Psoas muscle (tissue), 8 donors: ENCODE measurements around the gene BTBD19. TPM values are rescaled to one million over a fixed set of nuclear protein-coding genes. Genes with fewer than 3 reads are reported as not detected.

Experiments
- ATAC-seq, 4 donors: fragments of 200-7000 bp; cut with Tn5 transposase; one replicate each; pipeline ENCODE4 v1.9.1; 2020; ENCODE audit warnings: moderate library complexity in 3 of 4, mild to moderate bottlenecking in 2 of 4
- DNase-seq, 2 donors: peaks; one replicate each; pipeline ENCODE4 v3.0.0-alpha.2; 2020
- H3K27ac ChIP-seq: fragments of 200-600 bp; one replicate; pipeline ENCODE4 v1.8.0; 2022
- H3K27me3 ChIP-seq, 3 donors: fragments of 200-600 bp in 1 of 3; one replicate each; pipeline versions ENCODE4 v1.6.1 to v1.8.0; 2013 to 2022; ENCODE audit warnings: low read length in 2 of 3, mild to moderate bottlenecking in 2 of 3, moderate library complexity in 1 of 3; ENCODE audit not compliant: insufficient read depth in 3 of 3
- H3K36me3 ChIP-seq, 2 donors: fragments of 200-600 bp in 1 of 2; one replicate each; pipeline versions ENCODE4 v1.6.1 to v1.8.0; 2013 to 2022; ENCODE audit warnings: low read depth in 1 of 2, mild to moderate bottlenecking in 1 of 2, moderate library complexity in 1 of 2; ENCODE audit not compliant: insufficient read depth in 1 of 2
- H3K4me1 ChIP-seq: fragments of 200-600 bp; one replicate; pipeline ENCODE4 v1.8.0; 2022
- H3K4me3 ChIP-seq: fragments of 200-600 bp; one replicate; pipeline ENCODE4 v1.8.0; 2022; ENCODE audit warnings: mild to moderate bottlenecking
- H3K9me3 ChIP-seq: fragments of 200-600 bp; one replicate; pipeline ENCODE4 v1.8.0; 2022
- CTCF ChIP-seq: fragments of 200-600 bp; IDR thresholded peaks from one replicate; pipeline ENCODE4 v1.8.0; 2022; ENCODE audit warnings: antibody characterized with exemption
- WGBS, 3 donors: extraction: QIAGEN DNeasy Blood & Tissue Kit; methylation state at CpG; one replicate each; pipeline versions ENCODE4 v1.1.6 to v1.1.7; 2013; 5-methylcytosine and 5-hydroxymethylcytosine counted together
- intact Hi-C, 2 donors: fragments of 100-400 bp; cut with DNase I; formaldehyde crosslinking; loops; one replicate each; pipeline versions ENCODE4 v1.11.0 to v1.14.2; 2022
- polyA plus RNA-seq, 3 donors: library from polyadenylated mRNA; stranded (reverse); fragments of 200-250 nt; gene quantifications; one replicate each; pipeline ENCODE4 v1.2.3, GENCODE V29; 2013
- total RNA-seq, 4 donors: library from RNA; stranded (reverse); fragmentation: NEBNext Ultra II Directional in 2 of 4; extraction: Animal tissue kit (Norgen Biotek cat#: 25700) in 2 of 4; gene quantifications; one replicate each; pipeline versions ENCODE4 v1.2.1 to v1.2.4, GENCODE V29; 2021 to 2023
- donor health status: healthy with polysubstance abuse.
- donor health status: DM: no; HTN: no; CAD: no; lungs with moderate emphysema.
- donor health status: Bipolar disorder and iron deficiency.
- donor health status: healthy.
- donor health status: DM: yes; HTN: yes; CAD: no.
- donor health status: DM: no; HTN: no; CAD: no.
- donor health status: DM: no; HTN: no; CAD: no.
- donor health status: DM: yes; HTN: yes; CAD: no.

The BTBD19 gene
- total and polyA plus RNA-seq, 7 donors = 0.35 to 1.8 (median 1.2) TPM

GRCh38 chr1:44819608-44820327 is 11.4 kb downstream of the BTBD19 start:
- ATAC-seq (peak; percentile 89 to 94 (median 90)), DNase-seq (peak; percentile 81 to 91)
- TF ChIP-seq CTCF = no peak
- Histone ChIP-seq H3K27me3 (no peaks in the 10 kb centered on the region), H3K4me1 (no peaks in the 10 kb centered on the region), H3K9me3 (no peaks in the 10 kb centered on the region), H3K27ac (peak overlapping the region; percentile 96), H3K36me3 (no peaks in the 10 kb centered on the region), H3K4me3 (peak overlapping the region; percentile 77)
- 0 to 1% (median 0%) methylated on average over 33 of the region's 33 CpGs for WGBS, 3 donors
- intact Hi-C loops = loop anchor here in 1 of 2 donors (5.0 kb wide), 1 partner anchor 32 kb away; the partner anchor contains the start of gene BEST4

GRCh38 chr1:44820328-44821239 is 12.3 kb downstream of the BTBD19 start:
- peak in 1 of 2 donors; percentile 4 for DNase-seq
- Histone ChIP-seq H3K4me3 (peak overlapping the region; percentile 77), H3K27me3 (no peaks in the 10 kb centered on the region), H3K36me3 (no peaks in the 10 kb centered on the region), H3K27ac (peak overlapping the region; percentile 96), H3K9me3 (no peaks in the 10 kb centered on the region), H3K4me1 (no peaks in the 10 kb centered on the region)
- 21 to 24% (median 23%) methylated on average over 25 of the region's 25 CpGs for WGBS, 3 donors
- ATAC-seq = peak; percentile 16 to 36 (median 20)
- intact Hi-C loops = loop anchor here in 1 of 2 donors (5.0 kb wide), 1 partner anchor 33 kb away; the partner anchor contains the start of gene BEST4
- no peak for TF ChIP-seq CTCF

GRCh38 chr1:44821240-44821715 is 13.0 kb downstream of the BTBD19 start:
- H3K4me1 ChIP-seq = no peaks in the 10 kb centered on the region
- no peaks in the 10 kb centered on the region for H3K9me3 ChIP-seq
- 87 to 92% (median 89%) methylated on average over 9 of the region's 9 CpGs for WGBS, 3 donors
- intact Hi-C loops = loop anchor here in 1 of 2 donors (5.0 kb wide), 1 partner anchor 34 kb away; the partner anchor contains the start of gene BEST4
- no peak for TF ChIP-seq CTCF
- H3K4me3 ChIP-seq = peak overlapping the region; percentile 77
- H3K27ac ChIP-seq = no peak overlapping the region
- no peak for ATAC-seq
- H3K36me3 ChIP-seq = no peaks in the 10 kb centered on the region
- H3K27me3 ChIP-seq = no peaks in the 10 kb centered on the region
- DNase-seq = peak in 1 of 2 donors; percentile 37

- intact Hi-C loops = loop anchor here in 1 of 2 donors (5.0 kb wide), 1 partner anchor 35 kb away; the partner anchor contains the start of gene BEST4
- peak in 1 of 2 donors; percentile 54 for DNase-seq
- WGBS, 3 donors = 71 to 77% (median 72%) methylated on average over 6 of the region's 6 CpGs
Measured at GRCh38 chr1:44822131-44822701, 13.9 kb downstream of the BTBD19 start.

More at GRCh38 chr1:44822131-44822701, 13.9 kb downstream of the BTBD19 start:
- ATAC-seq = no peak
- Histone ChIP-seq H3K27ac (no peak overlapping the region), H3K4me3 (no peak overlapping the region), H3K4me1 (no peaks in the 10 kb centered on the region), H3K9me3 (no peaks in the 10 kb centered on the region), H3K27me3 (no peaks in the 10 kb centered on the region), H3K36me3 (no peaks in the 10 kb centered on the region)
- TF ChIP-seq CTCF = no peak
